Liver (tissue), 9 donors: ENCODE results near the gene DYNLL2. TPM values are rescaled to one million over a fixed set of nuclear protein-coding genes. Genes with fewer than 3 reads are reported as not detected.

Experiments
- DNase-seq: peaks from one replicate; pipeline ENCODE4 v3.0.0-alpha.2; 2017; ENCODE audit warnings: low spot score
- H3K27ac ChIP-seq, 2 donors: one replicate each; pipeline ENCODE4 v1.7.0; 2013; ENCODE audit warnings: inconsistent platforms in 2 of 2, low read length in 2 of 2, control low read depth in 1 of 2, low read depth in 1 of 2, mild to moderate bottlenecking in 1 of 2
- H3K27me3 ChIP-seq, 4 donors: one replicate each; pipeline versions ENCODE4 v1.6.1 to v1.7.0; 2013; ENCODE audit warnings: low read length in 3 of 4, inconsistent platforms in 1 of 4, mild to moderate bottlenecking in 1 of 4, moderate library complexity in 1 of 4; ENCODE audit not compliant: control insufficient read depth in 4 of 4, insufficient read depth in 4 of 4
- H3K36me3 ChIP-seq, 4 donors: one replicate each; pipeline versions ENCODE4 v1.6.1 to v1.7.0; 2013; ENCODE audit warnings: low read length in 3 of 4, mild to moderate bottlenecking in 3 of 4, low read depth in 1 of 4, moderate library complexity in 1 of 4; ENCODE audit not compliant: control insufficient read depth in 4 of 4, insufficient read depth in 3 of 4
- H3K4me1 ChIP-seq, 4 donors: one replicate each; pipeline versions ENCODE4 v1.6.1 to v1.7.0; 2013; ENCODE audit warnings: low read length in 3 of 4, mild to moderate bottlenecking in 3 of 4, moderate library complexity in 1 of 4; ENCODE audit not compliant: control insufficient read depth in 4 of 4, insufficient read depth in 4 of 4
- H3K4me3 ChIP-seq, 3 donors: one replicate each; pipeline versions ENCODE4 v1.6.1 to v1.7.0; 2013; ENCODE audit warnings: low read length in 3 of 3, control low read depth in 1 of 3, low read depth in 1 of 3, mild to moderate bottlenecking in 1 of 3
- H3K9ac ChIP-seq, 2 donors: one replicate each; pipeline ENCODE4 v1.7.0; 2013; ENCODE audit warnings: low read length in 2 of 2, mild to moderate bottlenecking in 2 of 2, moderate library complexity in 2 of 2, control low read depth in 1 of 2, low read depth in 1 of 2
- H3K9me3 ChIP-seq, 4 donors: one replicate each; pipeline versions ENCODE4 v1.6.1 to v1.7.0; 2013; ENCODE audit warnings: low read length in 3 of 4; ENCODE audit not compliant: control insufficient read depth in 4 of 4
- ATF3 ChIP-seq: IDR thresholded peaks from 2 replicates; pipeline ENCODE4 v1.6.1; 2016; ENCODE audit warnings: antibody characterized with exemption
- CTCF ChIP-seq: fragments of 150-350 bp; IDR thresholded peaks from 2 replicates; pipeline ENCODE4 v1.5.1; 2017; ENCODE audit warnings: improper control_type of control experiment, low read depth, low read length; ENCODE audit not compliant: missing input control
- EGR1 ChIP-seq, 2 donors: IDR thresholded peaks; 2 replicates each; pipeline ENCODE4 v1.6.1; 2016 to 2018; ENCODE audit warnings: antibody characterized with exemption in 2 of 2, low read depth in 2 of 2
- FOXA2 ChIP-seq: IDR thresholded peaks from 2 replicates; pipeline ENCODE4 v1.6.1; 2016; ENCODE audit warnings: antibody characterized with exemption
- HNF4A ChIP-seq, 2 donors: conservative IDR thresholded peaks; 2 replicates each; pipeline ENCODE4 v1.6.1; 2016; ENCODE audit warnings: antibody characterized with exemption in 2 of 2, mild to moderate bottlenecking in 2 of 2
- HNF4G ChIP-seq: IDR thresholded peaks from 2 replicates; pipeline ENCODE4 v1.6.1; 2016; ENCODE audit warnings: antibody characterized with exemption
- JUND ChIP-seq, 2 donors: IDR thresholded peaks; 2 replicates each; pipeline ENCODE4 v1.6.1; 2016; ENCODE audit warnings: antibody characterized with exemption in 2 of 2
- RAD21 ChIP-seq, 2 donors: IDR thresholded peaks; 2 replicates each; pipeline ENCODE4 v1.6.1; 2016; ENCODE audit warnings: antibody characterized with exemption in 2 of 2, mild to moderate bottlenecking in 2 of 2
- REST ChIP-seq: IDR thresholded peaks from 2 replicates; pipeline ENCODE4 v1.6.1; 2016; ENCODE audit warnings: antibody characterized with exemption, mild to moderate bottlenecking
- RXRA ChIP-seq, 2 donors: IDR thresholded peaks; 2 replicates each; pipeline ENCODE4 v1.6.1; 2017 to 2018; ENCODE audit warnings: antibody characterized with exemption in 2 of 2, mild to moderate bottlenecking in 1 of 2
- SP1 ChIP-seq: IDR thresholded peaks from 2 replicates; pipeline ENCODE4 v1.6.1; 2018; ENCODE audit warnings: antibody characterized with exemption, mild to moderate bottlenecking
- TAF1 ChIP-seq: conservative IDR thresholded peaks from 2 replicates; pipeline ENCODE4 v1.6.1; 2016; ENCODE audit warnings: antibody characterized with exemption, mild to moderate bottlenecking
- WGBS: extraction: QIAGEN DNeasy Blood & Tissue Kit; methylation state at CpG from one replicate; pipeline ENCODE4 v1.1.7; 2013; 5-methylcytosine and 5-hydroxymethylcytosine counted together
- polyA plus RNA-seq, 2 donors: library from polyadenylated mRNA; stranded (reverse) in 1 of 2; unstranded in 1 of 2; fragments of 200-250 nt in 1 of 2; fragments of >200 nt in 1 of 2; fragmentation: Nextera tagmentation in 1 of 2; extraction: Ambion mirVana in 1 of 2; gene quantifications; one replicate each; pipeline versions ENCODE4 v1.2.1 to v1.2.3, GENCODE V29; 2013 to 2015
- total RNA-seq, 2 donors: library from RNA; depleted of rRNA; stranded (reverse); fragments of >200 nt; gene quantifications; one replicate each; pipeline ENCODE4 v1.2.3, GENCODE V29; 2014
- donor health status: healthy.
- donor health status: healthy.
- donor health status: healthy.
- donor health status: healthy.
- donor health status: healthy.

The DYNLL2 gene
- total RNA-seq (10 to 100 TPM; 11.3 to 16.9 TPM), polyA plus RNA-seq (10 to 100 TPM in 1 of 2 donors, 1 to 10 TPM in 1; 3.2 to 22.1 TPM)

GRCh38 chr17:58082870-58083490 lies at the start of gene DYNLL2:
Gene DYNLL2 (plus strand): TSS chr17:58083419. CDS start chr17:58087091, 3,672 bp downstream.
- DNase-seq = peak; percentile 93
- H3K9ac ChIP-seq = peak within 1 kb of the TSS; percentile 78 to 81
- WGBS = 2% methylated on average over 45 of the region's 45 CpGs
- peak within 1 kb of the TSS; percentile 79 to 97 (median 83) for H3K4me3 ChIP-seq
- H3K9me3 ChIP-seq = no peaks in the 10 kb centered on the region
- no peak for TF ChIP-seq HNF4A (conservative IDR thresholded peaks at IDR 0.05)
- no peak for TF ChIP-seq CTCF
- no peak for TF ChIP-seq JUND (IDR thresholded peaks at IDR 0.05)
- TF ChIP-seq ATF3 = no peak
- no peak for TF ChIP-seq RAD21 (IDR thresholded peaks at IDR 0.05)
- no peak for TF ChIP-seq REST
- no peak for TF ChIP-seq HNF4G
- TF ChIP-seq SP1 = no peak
- no peak for TF ChIP-seq FOXA2
- TF ChIP-seq TAF1 = no peak
- peaks cover 2 to 11% (median 5%) of the 10 kb centered on the region in 4 donors for H3K36me3 ChIP-seq
- H3K27ac ChIP-seq = peak within 1 kb of the TSS; percentile 94 to 95
- H3K4me1 ChIP-seq = peaks cover 4 to 32% (median 25%) of the 10 kb centered on the region in 4 donors
- no peaks in the 10 kb centered on the region for H3K27me3 ChIP-seq

DNA sequence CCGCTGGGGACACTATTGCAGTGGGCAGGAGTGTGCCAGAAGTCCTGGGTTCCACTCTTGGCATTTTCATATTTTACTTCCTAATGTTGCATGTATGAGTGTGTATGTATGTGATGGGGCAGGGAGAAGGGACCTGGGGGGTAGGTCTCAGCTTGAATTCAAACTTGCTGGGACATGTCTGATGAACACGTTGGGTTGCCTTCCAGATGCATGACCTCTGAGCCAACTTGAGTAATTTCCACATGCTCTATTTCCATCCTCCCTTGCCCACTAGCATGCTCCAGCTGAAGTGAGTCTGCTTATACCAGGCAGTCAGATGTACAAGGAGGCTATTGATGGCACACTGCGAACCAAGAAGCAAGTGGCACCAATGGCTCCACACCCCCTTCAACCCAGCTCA lies 43.2 kb upstream of the DYNLL2 start:
- 85% methylated on average over 3 of the region's 3 CpGs for WGBS
- DNase-seq = no peak
- Histone ChIP-seq H3K4me1 (peaks cover 2 to 13% (median 12%) of the 10 kb centered on the region in 4 donors), H3K27ac (no peak overlapping the region), H3K9me3 (no peaks in the 10 kb centered on the region), H3K36me3 (no peaks in the 10 kb centered on the region), H3K9ac (no peak overlapping the region), H3K27me3 (no peaks in the 10 kb centered on the region), H3K4me3 (no peak overlapping the region)
- TF ChIP-seq EGR1 (IDR thresholded peaks at IDR 0.05; ENCODE audit: low read depth in 2 of 2) (no peak), RXRA (IDR thresholded peaks at IDR 0.05) (no peak), JUND (IDR thresholded peaks at IDR 0.05) (no peak), RAD21 (IDR thresholded peaks at IDR 0.05) (no peak), TAF1 (no peak), HNF4A (conservative IDR thresholded peaks at IDR 0.05) (no peak)
